HG02981 (cell line): Measurements from ENCODE around the gene CTH.
"Not testable (repeated sequence)": the region's sequence is repeated elsewhere in the genome, so short reads cannot be mapped to it uniquely, and the experiment has no call there.

Experiments
- ATAC-seq: cut with Tn5 transposase; IDR thresholded peaks from one replicate; pipeline ENCODE4 v1.9.1; 2021; ENCODE audit warnings: mild to moderate bottlenecking, moderate library complexity; ENCODE audit not compliant: unreplicated experiment

CTH gene

DNA sequence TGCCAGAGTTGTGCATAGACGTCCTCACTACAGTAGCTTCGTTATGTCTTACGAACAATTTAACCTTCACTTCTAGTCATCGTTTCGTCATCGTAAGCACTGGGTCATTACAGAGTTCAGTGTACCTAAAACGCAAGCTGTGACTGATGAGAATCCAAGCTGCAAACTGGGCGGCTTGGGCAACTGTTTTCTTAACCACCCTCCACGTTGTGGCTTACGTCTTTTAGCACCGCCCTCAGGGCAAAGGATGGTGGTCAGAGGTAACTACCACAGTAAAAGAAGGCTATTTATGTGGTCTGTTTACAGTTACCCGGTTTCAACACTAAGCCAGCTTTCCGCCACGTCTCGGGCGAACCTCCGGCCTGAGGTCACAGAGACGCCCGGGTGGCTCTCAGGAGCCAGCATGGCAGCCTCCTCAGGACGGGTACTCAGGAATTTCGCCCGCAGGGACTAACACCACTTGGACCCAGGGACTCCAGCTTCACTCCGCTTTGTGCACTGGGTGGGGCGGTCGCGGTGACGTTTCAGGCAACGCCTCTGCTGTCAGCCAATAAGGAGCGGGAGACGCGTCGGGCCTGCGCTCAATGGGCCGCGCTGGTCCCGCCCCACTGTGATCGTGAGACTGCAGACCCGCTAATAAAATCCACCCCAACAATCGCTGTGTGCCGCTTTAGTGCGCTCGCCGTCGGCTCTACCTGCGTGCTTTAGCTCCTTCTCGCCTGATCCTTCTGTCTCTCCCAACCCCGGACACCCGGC, at the start of gene CTH:
TSS of gene CTH (plus strand) at position 665 of the 756 bp plus-strand sequence. CDS start 148 bp downstream, outside the sequence.
- ATAC-seq = peak; percentile 96

DNA sequence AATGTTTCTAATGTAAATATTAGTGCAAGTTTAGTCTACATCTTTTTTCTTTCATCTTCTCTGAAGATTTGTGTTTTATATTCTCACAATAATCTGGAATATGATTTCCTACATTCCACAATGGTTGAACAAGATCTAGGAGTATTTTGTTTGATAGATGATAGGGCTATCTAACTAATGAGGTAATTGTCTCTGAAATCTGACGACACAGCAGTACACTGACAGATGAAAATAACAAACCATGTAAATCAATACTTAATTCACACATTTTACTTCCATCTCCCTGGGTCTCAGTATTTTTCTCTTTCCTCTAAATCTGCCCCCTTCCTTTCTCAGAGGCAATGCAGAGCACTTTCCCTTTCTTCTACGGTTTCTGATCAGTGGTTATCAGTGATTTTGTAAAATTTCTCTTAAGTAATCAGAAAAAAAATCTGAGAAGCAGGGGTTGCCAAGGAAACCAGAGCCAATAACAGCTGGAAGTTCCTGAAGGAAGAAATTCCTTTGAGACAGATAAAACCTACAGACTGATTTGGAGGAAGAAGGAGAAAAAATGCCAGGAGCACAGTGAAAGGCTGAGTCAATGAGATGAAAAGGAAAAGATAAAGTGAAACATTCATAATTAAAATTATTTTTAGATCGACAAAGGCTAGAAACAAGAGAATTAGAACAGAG, 49.2 kb upstream of the CTH start:
- ATAC-seq = no peak

DNA sequence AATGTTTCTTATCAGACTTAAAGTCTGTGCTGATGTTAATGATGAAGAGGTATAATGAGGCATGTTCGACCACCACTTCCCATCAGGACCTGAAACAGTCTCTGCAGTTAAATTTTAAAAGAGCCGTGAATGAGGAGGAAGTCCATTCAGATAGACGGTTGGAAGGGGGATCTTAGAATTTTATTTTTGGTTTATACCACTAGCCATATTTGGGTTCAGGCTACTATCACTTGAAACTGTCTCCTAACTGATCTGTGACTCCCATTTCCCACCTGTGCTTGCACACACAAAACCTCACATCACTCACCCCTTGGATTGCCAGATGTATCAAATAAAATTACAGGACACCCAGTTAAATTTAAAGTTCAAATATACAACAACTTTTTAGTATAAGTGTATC, 46.6 kb upstream of the CTH start:
- no peak for ATAC-seq

DNA sequence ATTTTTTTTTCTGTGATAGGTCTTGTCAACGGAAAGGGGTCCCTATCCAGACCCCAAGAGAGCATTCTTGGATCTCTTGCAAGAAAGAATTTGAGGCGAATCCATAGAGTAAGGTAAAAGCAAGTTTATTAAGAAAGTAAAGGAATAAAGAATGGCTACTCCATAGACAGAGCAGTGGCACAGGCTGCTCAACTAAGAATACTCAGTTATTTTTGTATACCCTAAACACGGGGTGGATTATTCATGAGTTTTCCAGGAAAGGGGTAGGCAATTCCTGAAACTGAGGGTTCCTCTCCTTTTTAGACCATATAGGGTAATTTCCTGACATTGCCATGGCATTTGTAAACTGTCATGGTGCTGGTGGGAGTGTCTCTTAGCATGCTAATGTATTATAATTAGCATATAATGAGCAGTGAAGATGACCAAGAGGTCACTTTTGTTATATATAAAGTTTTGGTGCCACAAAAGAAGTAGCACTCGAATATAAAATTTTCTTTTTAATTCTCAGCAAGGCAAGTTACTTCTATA, 44.6 kb upstream of the CTH start:
- ATAC-seq = not testable (repeated sequence)

DNA sequence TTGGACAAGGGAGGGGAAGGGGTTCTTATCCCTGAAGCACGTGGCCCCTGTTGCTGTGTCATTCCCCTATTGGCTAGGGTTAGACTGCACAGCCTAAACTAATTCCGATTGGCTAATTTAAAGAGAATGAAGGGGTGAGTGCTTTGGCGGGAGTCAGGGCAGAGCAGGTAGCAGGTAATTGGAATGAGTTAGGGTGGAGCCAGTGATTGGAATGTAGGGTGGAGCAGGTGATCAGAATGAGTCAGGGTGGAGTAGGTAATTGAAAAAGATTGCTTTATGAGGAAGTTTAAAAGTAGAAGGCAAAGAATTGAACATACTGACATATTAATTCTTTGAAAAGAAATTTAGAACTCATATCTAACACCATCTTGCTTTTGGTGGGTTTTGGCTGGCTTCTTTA, 44.1 kb upstream of the CTH start:
- ATAC-seq = not testable (repeated sequence)

DNA sequence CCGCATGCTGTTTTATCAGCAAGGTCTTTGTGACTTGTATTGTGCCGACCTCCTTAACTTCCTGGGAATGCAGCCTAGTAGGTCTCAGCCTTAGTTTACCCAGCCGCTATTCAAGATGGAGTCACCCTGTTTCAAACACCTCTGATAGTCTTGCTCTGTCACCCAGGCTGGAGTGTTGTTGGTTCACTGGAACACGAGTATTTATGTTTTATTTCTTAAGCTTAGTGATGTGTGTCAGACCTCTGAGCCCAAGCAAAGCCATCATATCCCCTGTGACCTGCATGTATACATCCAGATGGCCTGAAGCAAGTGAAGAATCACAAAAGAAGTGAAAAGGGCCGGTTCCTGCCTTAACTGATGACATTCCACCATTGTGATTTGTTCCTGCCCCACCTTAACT, 43.7 kb upstream of the CTH start:
- not testable (repeated sequence) for ATAC-seq

DNA sequence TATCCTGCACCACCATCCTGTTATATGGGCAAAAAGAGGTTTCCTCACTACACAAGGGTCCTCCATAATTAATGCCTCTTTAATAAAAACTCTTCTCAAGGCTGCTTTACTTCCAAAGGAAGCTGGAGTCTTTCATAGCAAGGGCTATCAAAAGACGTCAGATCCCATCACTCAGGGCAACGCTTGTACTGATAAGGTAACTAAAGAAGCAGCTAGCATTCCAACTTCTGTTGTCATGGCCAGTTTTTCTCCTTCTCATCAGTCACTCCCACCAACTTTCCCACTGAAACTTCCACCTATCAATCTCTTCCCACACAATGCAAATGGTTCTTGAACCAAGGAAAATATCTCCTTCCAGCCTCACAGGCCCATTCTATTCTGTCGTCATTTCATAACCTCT, 39.5 kb upstream of the CTH start:
- not testable (repeated sequence) for ATAC-seq

DNA sequence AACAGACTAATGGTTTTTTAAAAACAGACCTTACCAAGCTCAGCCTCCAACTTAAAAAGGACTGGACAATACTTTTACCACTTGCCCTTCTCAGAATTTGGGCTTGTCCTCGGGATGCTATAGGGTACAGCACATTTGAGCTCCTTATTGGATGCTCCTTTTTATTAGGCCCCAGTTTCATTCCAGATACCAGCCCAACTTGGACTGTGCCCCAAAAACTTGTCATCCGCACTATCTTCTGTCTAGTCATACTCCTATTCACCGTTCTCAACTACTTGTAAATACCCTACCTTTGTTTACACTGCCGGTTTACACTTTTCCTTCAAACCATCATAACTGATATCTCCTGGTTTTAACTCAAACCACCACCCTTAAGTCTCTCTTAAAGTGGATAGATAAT, 38.6 kb upstream of the CTH start:
- no peak for ATAC-seq

DNA sequence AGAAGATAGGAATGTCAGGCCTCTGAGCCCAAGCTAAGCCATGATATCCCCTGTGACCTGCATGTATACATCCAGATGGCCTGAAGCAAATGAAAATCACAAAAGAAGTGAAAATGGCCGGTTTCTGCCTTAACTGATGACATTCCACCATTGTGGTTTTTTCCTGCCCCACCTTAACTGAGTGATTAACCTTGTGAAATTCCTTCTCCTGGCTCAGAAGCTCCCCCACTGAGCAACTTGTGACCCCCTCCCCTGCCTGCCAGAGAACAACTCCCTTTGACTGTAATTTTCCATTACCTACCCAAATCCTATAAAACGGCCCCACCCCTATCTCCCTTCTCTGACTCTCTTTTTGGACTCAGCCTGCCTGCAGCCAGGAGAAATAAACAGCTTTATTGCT, 37.5 kb upstream of the CTH start:
- ATAC-seq = not testable (repeated sequence)

DNA sequence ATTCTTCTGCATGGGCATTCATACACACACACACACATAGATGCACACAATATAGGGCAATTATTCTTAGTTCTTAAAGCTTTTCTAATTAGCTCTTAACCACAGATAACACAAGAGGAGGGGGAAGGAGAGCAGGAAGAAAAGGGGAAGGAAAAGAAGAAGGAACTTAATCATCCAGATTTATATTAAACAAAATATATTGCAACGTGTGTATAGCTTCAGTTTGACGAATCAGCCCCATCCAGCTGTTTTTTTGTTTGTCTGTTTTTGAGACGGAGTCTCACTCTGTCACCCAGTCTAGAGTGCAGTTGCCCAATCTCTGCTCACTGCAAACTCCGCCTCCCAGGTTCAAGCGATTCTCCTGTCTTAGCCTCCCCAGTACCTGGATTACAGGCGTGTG, 34.9 kb upstream of the CTH start:
- no peak for ATAC-seq

DNA sequence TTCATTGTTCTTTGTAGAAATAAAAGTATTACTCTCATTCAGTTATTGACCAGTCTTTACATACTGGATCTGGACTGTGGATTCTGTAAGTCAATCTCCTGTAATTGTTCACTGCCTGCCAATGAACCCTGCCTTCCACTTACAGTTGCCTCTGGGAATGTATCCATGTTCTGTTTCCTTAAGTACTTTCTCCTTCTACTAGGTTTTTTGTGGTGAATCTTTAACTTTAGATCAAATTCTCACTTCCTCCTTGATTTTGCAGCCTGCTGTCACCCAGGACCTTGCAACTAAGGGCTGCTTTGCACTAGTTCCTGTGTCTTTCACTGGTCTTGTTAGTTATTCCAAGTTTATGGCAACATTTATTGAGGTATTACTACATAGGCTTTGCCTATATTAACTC, 28.4 kb upstream of the CTH start:
- ATAC-seq = peak; percentile 87

DNA sequence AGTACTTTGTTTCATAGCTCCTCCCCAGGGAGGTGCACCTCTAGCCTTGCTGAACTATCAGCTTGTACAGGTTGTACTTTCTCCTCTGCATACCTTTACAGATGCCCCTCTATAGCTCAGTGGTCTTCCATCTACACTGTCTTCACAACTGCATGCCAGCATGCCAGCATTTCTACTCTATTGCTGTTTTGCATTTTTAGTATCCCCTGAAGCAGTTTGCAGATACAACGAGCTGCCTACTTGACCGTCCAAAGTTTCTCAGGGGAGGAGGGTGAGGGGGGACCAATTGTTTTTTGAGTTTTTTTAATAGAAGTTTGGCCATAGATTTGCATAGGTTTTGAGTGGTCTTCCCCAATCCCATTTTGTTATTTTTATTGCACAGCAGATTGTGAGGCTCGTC, 27.6 kb upstream of the CTH start:
- ATAC-seq = peak; percentile 14

DNA sequence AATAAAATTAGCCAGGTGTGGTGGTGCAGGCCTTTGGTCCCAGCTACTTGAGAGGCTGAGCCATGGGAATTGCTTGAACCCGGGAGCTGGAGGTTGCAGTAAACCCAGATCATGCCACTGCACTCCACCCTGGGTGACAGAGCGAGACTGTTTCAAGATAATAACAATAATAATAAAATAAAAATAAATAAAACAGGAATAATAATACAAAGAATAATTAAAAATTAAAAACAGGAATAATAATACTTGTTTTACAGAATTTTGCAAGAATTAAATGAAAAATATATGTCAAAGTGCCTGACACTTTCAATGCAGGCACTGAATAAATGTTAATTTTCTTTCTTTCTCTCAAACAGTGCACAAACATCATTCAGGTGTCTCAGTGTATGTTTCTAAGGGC, 26.5 kb upstream of the CTH start:
- no peak for ATAC-seq

DNA sequence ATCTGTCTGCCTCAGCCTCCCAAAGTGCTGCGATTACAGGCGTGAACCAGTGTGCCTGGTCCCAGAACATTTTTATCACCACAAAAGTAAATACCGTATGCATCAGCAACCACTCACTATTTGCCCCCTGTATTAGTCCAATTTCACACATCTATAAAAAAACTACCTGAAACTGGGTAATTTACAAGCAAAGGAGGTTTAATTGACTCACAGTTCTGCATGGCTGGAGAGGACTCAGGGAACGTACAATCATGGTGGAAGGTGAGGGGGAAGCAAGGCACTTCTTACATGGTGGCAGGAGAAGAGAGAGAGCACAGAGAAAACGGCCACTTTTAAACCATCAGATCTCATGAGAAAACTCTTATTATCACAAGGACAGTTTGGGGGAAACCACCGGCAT, 25.6 kb upstream of the CTH start:
- ATAC-seq = no peak

DNA sequence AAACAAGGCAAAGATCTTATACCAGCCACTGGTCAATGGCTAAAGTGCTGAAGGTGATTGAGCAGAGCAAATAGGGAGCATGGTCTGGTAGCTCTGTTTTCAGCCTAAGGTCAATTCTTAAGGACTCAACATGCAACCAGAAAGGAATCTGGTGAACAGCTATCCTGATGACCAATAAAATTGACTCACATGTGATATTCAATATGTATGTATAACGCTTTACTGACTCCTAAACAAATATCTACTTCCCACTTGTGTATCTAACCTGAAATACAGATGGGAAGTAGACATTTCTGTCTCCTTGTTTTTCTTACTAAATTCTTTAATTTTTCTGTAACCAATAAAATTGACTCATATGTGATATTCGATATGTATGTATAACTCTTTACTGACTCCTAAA, 24.9 kb upstream of the CTH start:
- no peak for ATAC-seq

DNA sequence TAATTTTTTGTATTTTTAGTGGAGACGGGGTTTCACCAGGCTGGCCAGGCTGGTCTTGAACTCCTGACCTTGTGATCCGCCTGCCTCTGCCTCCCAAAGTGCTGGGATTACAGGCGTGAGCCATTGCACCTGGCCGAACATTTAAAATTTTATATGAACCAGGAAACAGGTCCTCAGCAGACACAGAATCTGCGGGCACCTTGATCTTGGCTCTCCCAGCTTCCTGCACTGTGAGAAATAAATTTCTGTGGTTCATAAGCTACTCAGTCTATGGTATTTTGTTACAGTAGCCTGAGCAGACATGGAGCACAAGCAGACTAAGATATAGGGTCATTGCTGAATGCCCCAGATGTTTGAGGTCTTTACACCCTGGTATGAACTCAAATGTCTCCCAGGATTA, 23.6 kb upstream of the CTH start:
- no peak for ATAC-seq

DNA sequence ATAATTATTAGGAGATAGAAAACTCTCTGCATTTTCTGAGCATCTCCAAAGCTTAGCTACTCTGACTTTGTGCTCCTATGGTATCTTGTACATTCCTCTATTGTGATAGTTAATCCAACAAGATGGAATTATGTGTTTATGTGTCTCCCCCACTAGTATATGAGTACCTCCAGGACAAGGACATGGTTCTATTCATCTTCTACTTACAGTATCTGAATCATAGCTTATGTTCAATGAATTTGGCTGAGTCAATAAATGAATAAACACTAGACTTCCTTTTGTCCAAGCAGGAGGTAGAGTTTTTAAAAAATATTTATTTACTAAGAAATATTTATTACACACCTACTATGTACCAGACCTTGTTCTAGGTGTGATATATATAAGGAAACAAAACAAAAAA, 18.4 kb upstream of the CTH start:
- no peak for ATAC-seq

DNA sequence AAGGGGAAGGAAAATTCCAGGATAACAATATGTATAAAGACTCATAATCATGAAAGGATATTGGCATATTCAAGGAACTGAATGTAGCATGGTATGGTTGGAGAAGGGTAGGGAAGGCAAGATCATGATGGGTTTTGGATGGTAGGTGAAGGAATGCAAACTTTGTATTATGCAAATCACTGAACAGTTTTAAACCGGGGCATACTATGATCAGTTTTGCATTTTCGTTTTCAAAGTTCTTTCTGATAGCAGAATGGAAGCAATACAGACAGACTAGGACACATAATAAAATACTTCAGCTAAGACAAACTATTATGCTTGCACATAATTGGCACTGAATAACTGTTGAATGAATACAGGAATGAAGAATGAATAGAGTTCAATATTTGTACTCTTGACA, 14.5 kb upstream of the CTH start:
- ATAC-seq = no peak

DNA sequence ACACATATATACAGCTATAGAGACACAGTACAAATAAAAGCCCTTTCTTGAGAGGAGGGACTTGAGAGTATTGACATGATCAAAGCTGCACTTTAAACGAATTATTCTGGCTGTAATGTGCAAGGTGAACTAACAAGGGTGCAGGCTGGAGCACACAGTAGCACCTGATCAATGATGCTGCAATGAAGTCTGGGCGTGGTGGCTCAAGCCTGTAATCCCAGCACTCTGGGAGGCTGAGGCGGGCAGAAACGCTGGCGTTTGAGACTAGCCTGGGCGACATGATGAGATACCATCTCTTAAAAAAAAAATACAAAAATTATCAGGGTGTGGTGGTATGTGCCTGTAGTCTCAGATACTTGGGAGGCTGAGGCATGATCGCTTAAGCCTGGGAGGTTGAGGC, 14.1 kb upstream of the CTH start:
- no peak for ATAC-seq

DNA sequence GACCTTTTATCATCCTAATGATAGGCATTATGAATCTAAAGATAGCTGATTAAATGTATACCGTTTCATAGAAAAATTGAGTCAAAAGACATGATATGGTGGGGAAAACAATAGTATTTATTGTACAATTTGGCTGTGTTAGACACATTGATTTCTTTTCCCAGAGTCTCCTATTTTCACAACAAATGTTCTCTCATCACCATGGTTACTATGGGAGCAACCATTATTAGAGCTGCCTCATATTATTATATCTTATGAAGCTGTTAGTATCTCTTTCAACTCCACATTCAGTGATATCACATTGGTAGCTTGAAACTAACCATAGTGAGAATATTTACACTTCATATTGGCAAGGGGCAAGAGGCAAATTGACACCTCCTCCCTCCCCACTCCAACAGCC, 10.7 kb upstream of the CTH start:
- ATAC-seq = no peak

DNA sequence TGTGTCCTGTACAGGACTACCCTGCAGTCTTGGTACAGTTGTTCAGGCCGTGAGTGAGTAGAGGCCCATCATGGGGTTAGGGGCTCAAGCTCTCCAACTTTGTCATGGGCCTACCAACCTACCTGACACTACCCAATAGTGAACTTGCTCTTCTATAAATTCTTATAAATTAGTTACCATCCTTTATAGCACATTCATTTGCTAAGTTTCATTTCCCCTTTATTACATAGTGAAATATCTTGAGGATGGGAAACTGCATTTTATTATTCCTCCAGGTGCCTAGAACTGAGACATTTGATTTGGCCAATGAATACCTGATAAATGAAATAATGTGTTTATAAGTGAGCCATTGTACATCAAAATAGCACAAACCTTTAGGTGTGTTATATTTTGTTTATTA, 9.1 kb upstream of the CTH start:
- ATAC-seq = no peak

DNA sequence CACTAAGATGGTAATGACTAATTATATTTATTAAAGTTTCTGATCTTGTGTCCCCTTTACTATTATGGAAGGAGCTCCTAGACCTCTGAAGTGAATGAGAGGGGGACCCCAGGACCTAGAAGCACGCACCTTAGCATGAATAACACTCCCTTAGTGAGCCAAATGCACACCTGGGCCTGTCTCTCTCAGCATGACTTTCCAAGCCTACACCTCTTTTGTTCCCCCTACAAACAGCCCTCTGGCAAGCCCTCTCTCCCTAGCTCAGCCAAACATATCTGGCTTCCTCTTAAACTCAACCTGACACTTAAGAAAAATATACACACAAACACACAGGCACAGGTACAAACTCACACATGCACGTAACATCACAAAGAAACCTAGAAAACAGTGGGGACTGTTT, 7.3 kb upstream of the CTH start:
- ATAC-seq = no peak
